Suppressor macrophage treated with lipopolysaccharide for 1 hour (primary cell): ENCODE results near the gene CDH4.

Experiments
- DNase-seq, 3 donors: peaks; one replicate each; pipeline ENCODE4 v3.0.0-alpha.2; 2020 to 2022

The CDH4 gene

GRCh38 chr20:61803416-61803914 is 551.4 kb downstream of the CDH4 start:
- no peak for DNase-seq

GRCh38 chr20:61803915-61804751 is 552.1 kb downstream of the CDH4 start:
- peak in 1 of 3 donors; percentile 11 for DNase-seq

GRCh38 chr20:61804752-61805295 is 552.8 kb downstream of the CDH4 start:
- DNase-seq, result no peak

- no peak for DNase-seq
These were observed 553.3 kb downstream of the CDH4 start for GRCh38 chr20:61805365-61805764.

- no peak for DNase-seq
These were observed 553.7 kb downstream of the CDH4 start for GRCh38 chr20:61805781-61806180.

GRCh38 chr20:61806314-61806713 is 554.3 kb downstream of the CDH4 start:
- no peak for DNase-seq

GRCh38 chr20:61806995-61807394 is 554.9 kb downstream of the CDH4 start:
- no peak for DNase-seq

- DNase-seq, result no peak
These were observed 555.6 kb downstream of the CDH4 start for GRCh38 chr20:61807471-61808160.

- DNase-seq, result no peak
These were observed 556.4 kb downstream of the CDH4 start for GRCh38 chr20:61808447-61808846.

GRCh38 chr20:61809006-61809770 is 557.1 kb downstream of the CDH4 start:
- no peak for DNase-seq

GRCh38 chr20:61810066-61810737 is 558.1 kb downstream of the CDH4 start:
- DNase-seq, result no peak

GRCh38 chr20:61810738-61811135 is 558.7 kb downstream of the CDH4 start:
- DNase-seq, result no peak

- DNase-seq, result no peak
These were observed 559.1 kb downstream of the CDH4 start for GRCh38 chr20:61811166-61811565.

- DNase-seq, result no peak
These were observed 560.2 kb downstream of the CDH4 start for GRCh38 chr20:61812121-61812844.

- DNase-seq, result no peak
These were observed 560.9 kb downstream of the CDH4 start for GRCh38 chr20:61812845-61813485.

GRCh38 chr20:61813791-61814190 is 561.7 kb downstream of the CDH4 start:
- DNase-seq, result no peak

GRCh38 chr20:61814244-61814643 is 562.2 kb downstream of the CDH4 start:
- no peak for DNase-seq

GRCh38 chr20:61814726-61815125 is 562.7 kb downstream of the CDH4 start:
- DNase-seq, result no peak

GRCh38 chr20:61815176-61815575 is 563.1 kb downstream of the CDH4 start:
- DNase-seq, result no peak

- no peak for DNase-seq
These were observed 563.6 kb downstream of the CDH4 start for GRCh38 chr20:61815678-61816077.
